ENCODE measurements around the gene EPHB6.

Gene EPHB6, protein sequence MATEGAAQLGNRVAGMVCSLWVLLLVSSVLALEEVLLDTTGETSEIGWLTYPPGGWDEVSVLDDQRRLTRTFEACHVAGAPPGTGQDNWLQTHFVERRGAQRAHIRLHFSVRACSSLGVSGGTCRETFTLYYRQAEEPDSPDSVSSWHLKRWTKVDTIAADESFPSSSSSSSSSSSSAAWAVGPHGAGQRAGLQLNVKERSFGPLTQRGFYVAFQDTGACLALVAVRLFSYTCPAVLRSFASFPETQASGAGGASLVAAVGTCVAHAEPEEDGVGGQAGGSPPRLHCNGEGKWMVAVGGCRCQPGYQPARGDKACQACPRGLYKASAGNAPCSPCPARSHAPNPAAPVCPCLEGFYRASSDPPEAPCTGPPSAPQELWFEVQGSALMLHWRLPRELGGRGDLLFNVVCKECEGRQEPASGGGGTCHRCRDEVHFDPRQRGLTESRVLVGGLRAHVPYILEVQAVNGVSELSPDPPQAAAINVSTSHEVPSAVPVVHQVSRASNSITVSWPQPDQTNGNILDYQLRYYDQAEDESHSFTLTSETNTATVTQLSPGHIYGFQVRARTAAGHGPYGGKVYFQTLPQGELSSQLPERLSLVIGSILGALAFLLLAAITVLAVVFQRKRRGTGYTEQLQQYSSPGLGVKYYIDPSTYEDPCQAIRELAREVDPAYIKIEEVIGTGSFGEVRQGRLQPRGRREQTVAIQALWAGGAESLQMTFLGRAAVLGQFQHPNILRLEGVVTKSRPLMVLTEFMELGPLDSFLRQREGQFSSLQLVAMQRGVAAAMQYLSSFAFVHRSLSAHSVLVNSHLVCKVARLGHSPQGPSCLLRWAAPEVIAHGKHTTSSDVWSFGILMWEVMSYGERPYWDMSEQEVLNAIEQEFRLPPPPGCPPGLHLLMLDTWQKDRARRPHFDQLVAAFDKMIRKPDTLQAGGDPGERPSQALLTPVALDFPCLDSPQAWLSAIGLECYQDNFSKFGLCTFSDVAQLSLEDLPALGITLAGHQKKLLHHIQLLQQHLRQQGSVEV

GRCh38 chr7:142854372-142855113 is at the start of gene EPHB6:
EPHB6 (plus strand) TSS chr7:142855076; CDS start chr7:142863228, 8,152 bp downstream.
- DNase-seq (ENCODE audit: low read depth in 4 of 4, low spot score in 1 of 4) = peak in 3 of 4 experiments; percentile 18 to 67 (median 40)

DNA sequence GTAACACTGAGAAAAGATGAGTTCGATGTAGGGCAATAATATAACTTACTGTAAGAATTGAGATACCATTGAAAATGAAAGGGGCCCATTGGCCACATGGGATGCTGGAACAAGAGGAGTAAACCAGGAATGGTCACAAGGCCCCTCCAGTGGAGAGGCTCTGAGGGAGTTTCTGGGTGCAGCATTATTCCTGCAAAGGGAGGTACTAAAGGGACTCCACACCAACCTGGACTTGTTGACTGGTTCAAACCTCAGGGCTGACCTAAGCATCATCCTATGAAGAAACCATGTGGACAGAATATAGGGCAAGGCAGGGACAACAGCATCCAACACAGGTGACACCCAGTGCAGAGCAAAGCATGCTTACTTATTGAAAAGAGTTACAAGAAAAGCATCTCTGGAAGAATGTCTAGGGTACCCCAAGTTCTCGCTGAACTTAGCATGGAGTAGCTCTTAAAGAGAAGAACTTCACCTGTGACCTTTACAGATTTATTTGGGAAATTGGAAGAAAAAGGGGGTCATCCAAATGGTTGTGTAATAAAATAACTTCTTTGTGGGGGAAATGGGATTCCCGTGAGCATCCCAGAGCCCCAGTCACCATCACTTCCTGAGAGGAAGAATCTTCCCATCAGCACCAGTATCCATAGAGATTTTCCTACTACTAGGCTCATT is 49.4 kb upstream of the EPHB6 start:
- no peak for DNase-seq (ENCODE audit: low read depth in 4 of 4, low spot score in 1 of 4)

DNA sequence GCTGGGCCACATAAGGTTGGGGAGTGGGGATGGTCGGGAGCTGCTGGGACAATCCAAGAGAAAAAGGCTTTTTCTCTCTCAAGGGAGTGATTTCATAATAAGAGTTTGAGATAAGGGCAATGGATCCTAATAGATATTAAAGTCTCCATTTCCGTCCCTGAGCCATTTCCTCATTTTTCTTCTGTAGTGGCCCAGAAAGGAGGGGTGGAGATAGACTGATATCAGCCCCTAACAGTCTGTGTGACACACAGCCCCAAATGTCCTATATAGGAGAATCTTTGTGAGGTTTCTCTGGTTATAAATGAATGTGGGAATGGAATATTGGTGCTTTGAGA is 48.9 kb upstream of the EPHB6 start:
- no peak for DNase-seq (ENCODE audit: low read depth in 4 of 4, low spot score in 1 of 4)

DNA sequence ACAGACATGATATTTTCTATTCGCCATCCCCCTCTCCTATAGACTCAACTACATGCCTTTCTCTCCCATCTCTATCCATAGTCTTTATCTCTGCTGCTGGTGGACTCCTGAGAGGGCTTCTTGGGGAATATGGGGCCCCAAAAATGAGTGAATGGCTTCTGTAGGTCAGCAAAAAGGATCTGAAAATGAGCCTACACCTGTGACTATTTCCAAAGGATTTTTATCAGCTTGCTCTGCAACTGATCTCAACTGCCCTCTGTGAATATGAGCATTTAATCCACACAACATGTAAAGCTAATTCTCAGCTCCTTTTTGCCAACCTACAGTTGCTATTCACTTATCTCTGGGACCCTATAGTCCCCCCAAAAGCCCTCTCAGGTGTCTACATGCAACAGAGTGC is 47.9 kb upstream of the EPHB6 start:
- DNase-seq (ENCODE audit: low read depth in 4 of 4, low spot score in 1 of 4) = no peak

- DNase-seq (ENCODE audit: low read depth in 4 of 4, low spot score in 1 of 4) = no peak
These were observed 46.9 kb upstream of the EPHB6 start for GRCh38 chr7:142807855-142808460.

- no peak for DNase-seq (ENCODE audit: low read depth in 4 of 4, low spot score in 1 of 4)
These were observed 46.4 kb upstream of the EPHB6 start for GRCh38 chr7:142808461-142808801.

GRCh38 chr7:142808802-142809583 is 45.9 kb upstream of the EPHB6 start:
- peak; percentile 77 to 93 (median 84) for DNase-seq (ENCODE audit: low read depth in 4 of 4, low spot score in 1 of 4)

GRCh38 chr7:142809671-142810070 is 45.2 kb upstream of the EPHB6 start:
- no peak for DNase-seq (ENCODE audit: low read depth in 4 of 4, low spot score in 1 of 4)

GRCh38 chr7:142811154-142811737 is 43.6 kb upstream of the EPHB6 start:
- DNase-seq (ENCODE audit: low read depth in 4 of 4, low spot score in 1 of 4) = no peak

DNA sequence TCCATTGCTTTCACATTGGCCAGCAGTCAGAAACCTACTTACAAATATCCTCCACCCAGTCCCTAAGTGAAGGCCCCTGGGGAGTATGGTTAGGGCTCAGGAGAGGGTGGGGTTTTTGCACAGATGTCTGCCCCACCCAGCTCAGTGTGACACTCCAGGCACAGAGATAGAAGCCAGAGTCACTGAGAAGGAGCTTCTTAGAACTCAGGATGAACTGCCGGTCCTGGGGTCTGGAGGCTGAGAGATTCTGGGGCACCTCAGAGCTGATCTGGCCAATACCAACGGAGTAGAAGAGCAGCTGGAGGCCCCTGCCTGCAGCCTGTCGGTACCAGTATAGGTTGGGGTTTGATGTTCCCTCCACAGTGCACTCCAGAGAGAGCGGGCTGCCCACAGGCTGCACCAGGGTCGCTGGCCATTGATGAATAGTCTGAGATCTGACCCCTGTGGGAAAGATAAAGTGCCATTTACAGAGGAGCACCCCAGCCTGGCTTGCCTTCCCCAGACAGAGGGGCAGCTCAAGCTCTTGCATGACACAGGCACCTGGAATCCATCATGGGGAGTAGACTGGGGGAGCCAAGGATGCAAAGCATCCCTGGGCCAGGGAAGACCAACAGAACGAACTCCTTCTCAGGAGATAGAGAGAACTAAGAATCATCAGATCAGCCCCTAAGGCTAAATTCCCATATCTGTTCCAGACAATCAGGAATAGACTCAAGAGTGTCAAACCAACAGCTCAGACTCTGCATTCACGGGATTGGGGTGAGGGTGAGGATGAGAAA is 42.2 kb upstream of the EPHB6 start:
- no peak for DNase-seq (ENCODE audit: low read depth in 4 of 4, low spot score in 1 of 4)

GRCh38 chr7:142813226-142813625 is 41.6 kb upstream of the EPHB6 start:
- no peak for DNase-seq (ENCODE audit: low read depth in 4 of 4, low spot score in 1 of 4)

DNA sequence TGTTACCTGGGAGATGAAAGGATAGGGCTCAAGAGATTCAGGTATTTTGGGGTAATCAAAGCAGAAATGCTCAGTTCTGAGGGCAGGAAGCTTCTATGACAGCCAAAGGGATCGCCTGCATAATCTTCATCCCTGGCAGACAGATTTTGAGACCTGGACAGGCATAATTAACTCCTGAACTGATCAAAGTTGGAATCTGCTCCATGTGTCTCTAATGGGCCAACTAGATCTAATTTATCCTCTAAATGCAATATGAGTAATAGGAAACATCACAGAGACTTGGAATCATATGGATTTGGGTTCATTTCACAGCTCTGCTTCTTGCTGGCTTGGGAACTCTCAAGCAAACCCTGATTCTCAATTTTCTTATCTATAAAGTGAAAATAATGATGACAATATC is 41.2 kb upstream of the EPHB6 start:
- no peak for DNase-seq (ENCODE audit: low read depth in 4 of 4, low spot score in 1 of 4)

DNA sequence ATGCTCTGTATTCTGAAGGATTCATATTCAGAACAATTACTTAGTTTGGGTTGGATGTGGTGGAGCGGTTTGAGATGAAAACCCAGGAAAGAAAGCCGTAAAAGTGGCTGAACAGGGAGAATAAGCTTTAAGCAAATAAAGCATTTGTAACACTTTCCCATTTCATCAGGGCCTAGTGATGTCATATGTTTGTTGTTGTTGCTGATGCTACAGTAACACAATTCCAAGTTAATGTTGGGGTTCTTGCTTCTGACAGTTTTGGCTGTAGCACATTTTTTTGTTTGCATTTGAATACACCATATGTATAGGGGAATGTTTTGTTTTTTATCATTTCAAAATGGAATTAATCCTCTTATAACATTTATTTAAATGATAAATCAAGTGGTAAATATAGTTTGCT is 40.4 kb upstream of the EPHB6 start:
- no peak for DNase-seq (ENCODE audit: low read depth in 4 of 4, low spot score in 1 of 4)

DNA sequence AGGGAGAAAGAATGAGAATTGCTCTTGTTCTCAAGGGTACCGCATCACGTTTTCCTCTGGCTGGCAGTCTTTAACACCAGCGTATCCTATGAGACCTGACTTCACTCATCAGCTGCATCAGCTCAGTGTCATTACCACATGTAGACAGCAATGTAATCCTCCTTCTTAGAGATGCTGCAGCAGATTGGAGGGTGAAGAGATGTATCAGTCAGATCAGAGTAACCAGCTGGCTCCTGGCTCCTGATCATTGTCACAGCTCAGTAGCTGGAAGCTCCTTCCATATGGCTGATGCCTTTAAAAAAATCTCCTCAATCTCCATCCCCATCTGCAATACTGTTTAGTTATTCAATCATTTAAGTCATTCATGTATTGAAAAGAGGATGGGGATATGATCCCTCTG is 39.7 kb upstream of the EPHB6 start:
- DNase-seq (ENCODE audit: low read depth in 4 of 4, low spot score in 1 of 4) = no peak

DNA sequence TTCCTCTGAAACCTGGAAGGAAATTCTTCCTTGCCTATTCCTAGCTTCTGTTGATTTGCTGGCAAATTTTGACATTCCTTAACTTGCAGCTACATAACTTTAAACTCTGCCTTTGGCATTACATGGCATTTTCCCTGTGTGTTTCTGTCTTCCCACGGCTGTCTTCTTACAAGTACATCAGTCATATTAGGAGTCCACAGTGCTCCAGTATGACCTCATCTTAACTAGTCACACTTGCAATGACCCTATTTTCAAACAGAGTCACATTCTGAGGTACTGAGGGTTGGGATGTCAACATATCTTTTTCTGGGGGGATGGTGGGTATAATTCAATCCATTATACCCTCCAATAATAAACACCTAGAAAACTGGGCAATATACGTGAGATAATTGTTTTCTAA is 37.4 kb upstream of the EPHB6 start:
- no peak for DNase-seq (ENCODE audit: low read depth in 4 of 4, low spot score in 1 of 4)

GRCh38 chr7:142819530-142819929 is 35.3 kb upstream of the EPHB6 start:
- no peak for DNase-seq (ENCODE audit: low read depth in 4 of 4, low spot score in 1 of 4)

DNA sequence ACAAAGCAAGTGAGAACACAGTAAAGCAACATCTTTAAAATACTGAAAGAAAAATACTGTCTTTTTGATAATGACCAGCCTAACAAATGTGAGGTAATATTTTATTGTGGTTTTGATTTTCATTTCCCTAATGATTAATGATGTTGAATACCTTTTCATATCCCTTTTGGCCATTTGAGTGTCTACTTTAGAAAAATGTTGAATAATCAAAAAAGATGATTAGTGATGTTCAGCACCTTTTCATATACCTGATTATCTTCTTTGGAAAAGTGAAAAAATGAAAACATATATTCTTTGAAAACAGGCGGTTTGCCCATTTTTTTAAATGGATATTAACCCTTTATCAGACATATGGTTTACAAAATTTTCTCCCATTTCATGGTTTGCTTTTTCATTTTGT is 32.2 kb upstream of the EPHB6 start:
- DNase-seq (ENCODE audit: low read depth in 4 of 4, low spot score in 1 of 4) = no peak

GRCh38 chr7:142827951-142828500 is 26.9 kb upstream of the EPHB6 start:
- DNase-seq (ENCODE audit: low read depth in 4 of 4, low spot score in 1 of 4) = no peak

Data from stimulated activated CD4-positive, alpha-beta T cell treated with anti-CD3 and anti-CD28 coated beads, Interleukin-1b, Interleukin-23, amount 100 ng/mL, for 24 hours (primary cell).